CD4-positive, CD25-positive, alpha-beta regulatory T cell (primary cell): ENCODE data around the gene KSR1. TPM values are rescaled to one million over a fixed set of nuclear protein-coding genes. Genes with fewer than 3 reads are reported as not detected.
A peak's percentile ranks its signal among the peaks of the same experiment; 100 is the strongest.
"Not testable (repeated sequence)": the region's sequence is repeated elsewhere in the genome, so short reads cannot be mapped to it uniquely, and the experiment has no call there.

Source experiments
- ATAC-seq, 2 donors: fragments of 150-1000 bp; cut with Tn5 transposase; one replicate each; pipeline ENCODE4 v1.10.0; 2021; ENCODE audit warnings: low read depth in 2 of 2, moderate number of reproducible peaks in 2 of 2, moderate library complexity in 1 of 2
- DNase-seq, 3 donors: peaks; one replicate each; pipeline versions ENCODE4 v3.0.0 to v3.0.0-alpha.2; 2012 to 2022; ENCODE audit warnings: mixed read lengths in 1 of 3
- H3K27ac ChIP-seq: one replicate; pipeline ENCODE4 v1.7.0; 2013; ENCODE audit warnings: mild to moderate bottlenecking, low read length; ENCODE audit not compliant: insufficient read depth, poor library complexity, severe bottlenecking
- H3K27me3 ChIP-seq: one replicate; pipeline ENCODE4 v1.7.0; 2013; ENCODE audit warnings: low read length; ENCODE audit not compliant: control insufficient read depth, insufficient read depth
- H3K36me3 ChIP-seq: one replicate; pipeline ENCODE4 v1.7.0; 2013; ENCODE audit warnings: mild to moderate bottlenecking, low read length, moderate library complexity; ENCODE audit not compliant: control insufficient read depth, insufficient read depth
- H3K4me1 ChIP-seq: 2 replicates; pipeline ENCODE4 v1.7.0; 2013; ENCODE audit warnings: mild to moderate bottlenecking, low read length; ENCODE audit not compliant: insufficient read depth, control insufficient read depth, poor library complexity, severe bottlenecking
- H3K4me3 ChIP-seq: one replicate; pipeline ENCODE4 v1.7.0; 2013; ENCODE audit warnings: low read depth, mild to moderate bottlenecking, low read length, moderate library complexity
- H3K9me3 ChIP-seq, 2 experiments: 1 replicate in 1 of 2; 2 replicates in 1 of 2; pipeline ENCODE4 v1.7.0; 2013; ENCODE audit warnings: low read length in 2 of 2, mild to moderate bottlenecking in 1 of 2, moderate library complexity in 1 of 2; ENCODE audit not compliant: control insufficient read depth in 2 of 2
- H3K27ac Mint-ChIP-seq, 3 donors: one replicate each; pipeline ENCODE4 v1.8.0; 2020 to 2022; ENCODE audit warnings: mild to moderate bottlenecking in 3 of 3, mixed read lengths in 3 of 3, moderate library complexity in 2 of 3
- H3K27me3 Mint-ChIP-seq: one replicate; pipeline ENCODE4 v1.8.0; 2022; ENCODE audit warnings: mild to moderate bottlenecking, mixed read lengths
- H3K36me3 Mint-ChIP-seq: one replicate; pipeline ENCODE4 v1.8.0; 2020; ENCODE audit warnings: mixed read lengths
- H3K4me1 Mint-ChIP-seq, 4 donors: one replicate each; pipeline ENCODE4 v1.8.0; 2020 to 2022; ENCODE audit warnings: mixed read lengths in 4 of 4, mild to moderate bottlenecking in 1 of 4
- H3K4me3 Mint-ChIP-seq, 4 donors: one replicate each; pipeline ENCODE4 v1.8.0; 2020 to 2022; ENCODE audit warnings: mild to moderate bottlenecking in 4 of 4, mixed read lengths in 4 of 4, moderate library complexity in 3 of 4
- H3K9me3 Mint-ChIP-seq, 7 donors: one replicate each; pipeline ENCODE4 v1.8.0; 2020 to 2022; ENCODE audit warnings: mixed read lengths in 7 of 7, mild to moderate bottlenecking in 3 of 7, moderate library complexity in 2 of 7
- polyA plus RNA-seq, 4 donors: library from polyadenylated mRNA; unstranded; fragments of 300-500 nt; fragmentation: Illumina TruSeq; gene quantifications; one replicate each; pipeline ENCODE4 v1.2.3, GENCODE V29; 2021
- total RNA-seq: library from RNA; stranded (reverse); gene quantifications from one replicate; pipeline ENCODE4 v1.2.3, GENCODE V29; 2022

Gene KSR1
- total and polyA plus RNA-seq, 5 donors from 2014 or later = 1.2 to 69.5 (median 1.7) TPM

- Mint-ChIP-seq H3K4me3 (no peak overlapping the region), H3K27ac (peak overlapping the region in 1 of 3 donors; percentile 13), H3K4me1 (peaks cover 5 to 17% (median 5%) of the 10 kb centered on the region in 4 donors), H3K9me3 (peaks cover 0 to 16% (median 0%) of the 10 kb centered on the region in 7 donors), H3K36me3 (peaks cover 29% of the 10 kb centered on the region), H3K27me3 (no peaks in the 10 kb centered on the region)
- H3K36me3 ChIP-seq = no peaks in the 10 kb centered on the region
- no peaks in the 10 kb centered on the region for H3K4me1 ChIP-seq
- no peak overlapping the region for H3K4me3 ChIP-seq
- H3K9me3 ChIP-seq = peaks cover 0 to 3% of the 10 kb centered on the region in 2 experiments
- H3K27me3 ChIP-seq = no peaks in the 10 kb centered on the region
- ATAC-seq (no peak), DNase-seq (no peak)
- no peak overlapping the region for H3K27ac ChIP-seq
These were observed 42.5 kb downstream of the KSR1 start for GRCh38 chr17:27498615-27499309.

GRCh38 chr17:27499451-27500265 lies 43.4 kb downstream of the KSR1 start:
- H3K27me3 ChIP-seq = no peaks in the 10 kb centered on the region
- no peak overlapping the region for H3K4me3 Mint-ChIP-seq
- H3K9me3 ChIP-seq = peaks cover 0 to 3% of the 10 kb centered on the region in 2 experiments
- peaks cover 3 to 22% (median 7%) of the 10 kb centered on the region in 4 donors for H3K4me1 Mint-ChIP-seq
- no peak for ATAC-seq
- no peak for DNase-seq
- no peak overlapping the region for H3K4me3 ChIP-seq
- H3K27me3 Mint-ChIP-seq = no peaks in the 10 kb centered on the region
- H3K4me1 ChIP-seq = no peaks in the 10 kb centered on the region
- H3K9me3 Mint-ChIP-seq = peaks cover 0 to 16% (median 0%) of the 10 kb centered on the region in 7 donors
- H3K27ac ChIP-seq = no peak overlapping the region
- H3K36me3 Mint-ChIP-seq = peaks cover 26% of the 10 kb centered on the region
- no peak overlapping the region for H3K27ac Mint-ChIP-seq
- no peaks in the 10 kb centered on the region for H3K36me3 ChIP-seq

GRCh38 chr17:27501338-27501737 lies 45.1 kb downstream of the KSR1 start:
- H3K4me3 Mint-ChIP-seq, H3K36me3 ChIP-seq, H3K4me1 ChIP-seq, H3K9me3 ChIP-seq, H3K27me3 Mint-ChIP-seq, H3K27ac ChIP-seq, H3K27ac Mint-ChIP-seq, DNase-seq, H3K27me3 ChIP-seq, H3K4me3 ChIP-seq, ATAC-seq: not testable (repeated sequence)
- Mint-ChIP-seq H3K36me3 (peaks cover 27% of the 10 kb centered on the region), H3K9me3 (peaks cover 0 to 16% (median 0%) of the 10 kb centered on the region in 7 donors), H3K4me1 (peaks cover 8 to 28% (median 11%) of the 10 kb centered on the region in 4 donors)

GRCh38 chr17:27502526-27503324 lies 46.5 kb downstream of the KSR1 start:
- Mint-ChIP-seq H3K9me3 (peaks cover 0 to 16% (median 0%) of the 10 kb centered on the region in 7 donors), H3K27me3 (no peaks in the 10 kb centered on the region), H3K4me1 (peaks cover 8 to 28% (median 11%) of the 10 kb centered on the region in 4 donors), H3K27ac (no peak overlapping the region), H3K36me3 (peaks cover 27% of the 10 kb centered on the region), H3K4me3 (no peak overlapping the region)
- DNase-seq = no peak
- H3K4me3 ChIP-seq = no peak overlapping the region
- H3K36me3 ChIP-seq = no peaks in the 10 kb centered on the region
- no peaks in the 10 kb centered on the region for H3K4me1 ChIP-seq
- H3K27me3 ChIP-seq = no peaks in the 10 kb centered on the region
- peaks cover 0 to 3% of the 10 kb centered on the region in 2 experiments for H3K9me3 ChIP-seq
- H3K27ac ChIP-seq = no peak overlapping the region
- ATAC-seq = no peak

GRCh38 chr17:27503611-27504010 lies 47.4 kb downstream of the KSR1 start:
- DNase-seq = no peak
- H3K27ac Mint-ChIP-seq = peak overlapping the region in 1 of 3 donors; percentile 20
- Histone ChIP-seq H3K27ac (no peak overlapping the region), H3K36me3 (no peaks in the 10 kb centered on the region), H3K4me1 (no peaks in the 10 kb centered on the region), H3K4me3 (no peak overlapping the region), H3K9me3 (peaks cover 0 to 3% of the 10 kb centered on the region in 2 experiments), H3K27me3 (no peaks in the 10 kb centered on the region)
- H3K36me3 Mint-ChIP-seq = peaks cover 25% of the 10 kb centered on the region
- peaks cover 0 to 16% (median 0%) of the 10 kb centered on the region in 7 donors for H3K9me3 Mint-ChIP-seq
- no peak overlapping the region for H3K4me3 Mint-ChIP-seq
- peaks cover 5 to 28% (median 11%) of the 10 kb centered on the region in 4 donors for H3K4me1 Mint-ChIP-seq
- no peak for ATAC-seq
- H3K27me3 Mint-ChIP-seq = no peaks in the 10 kb centered on the region

- H3K4me1 ChIP-seq = no peaks in the 10 kb centered on the region
- H3K9me3 ChIP-seq = peaks cover 0 to 3% of the 10 kb centered on the region in 2 experiments
- H3K27ac ChIP-seq = no peak overlapping the region
- ATAC-seq (no peak), DNase-seq (no peak)
- Mint-ChIP-seq H3K9me3 (peaks cover 0 to 16% (median 0%) of the 10 kb centered on the region in 7 donors), H3K27ac (peak overlapping the region in 2 of 3 donors; percentile 60 to 65), H3K27me3 (no peaks in the 10 kb centered on the region), H3K4me3 (no peak overlapping the region), H3K4me1 (peaks cover 4 to 28% (median 8%) of the 10 kb centered on the region in 4 donors), H3K36me3 (peaks cover 19% of the 10 kb centered on the region)
- H3K4me3 ChIP-seq = no peak overlapping the region
- H3K36me3 ChIP-seq = no peaks in the 10 kb centered on the region
- H3K27me3 ChIP-seq = no peaks in the 10 kb centered on the region
These were observed 48.1 kb downstream of the KSR1 start for GRCh38 chr17:27504188-27504995.
